ENCODE data around the gene VEGFA. TPM values are rescaled to one million over a fixed set of nuclear protein-coding genes. Genes with fewer than 3 reads are reported as not detected.

The VEGFA gene
- total RNA-seq, 1 donor from 2014 or later = 136 TPM

DNA sequence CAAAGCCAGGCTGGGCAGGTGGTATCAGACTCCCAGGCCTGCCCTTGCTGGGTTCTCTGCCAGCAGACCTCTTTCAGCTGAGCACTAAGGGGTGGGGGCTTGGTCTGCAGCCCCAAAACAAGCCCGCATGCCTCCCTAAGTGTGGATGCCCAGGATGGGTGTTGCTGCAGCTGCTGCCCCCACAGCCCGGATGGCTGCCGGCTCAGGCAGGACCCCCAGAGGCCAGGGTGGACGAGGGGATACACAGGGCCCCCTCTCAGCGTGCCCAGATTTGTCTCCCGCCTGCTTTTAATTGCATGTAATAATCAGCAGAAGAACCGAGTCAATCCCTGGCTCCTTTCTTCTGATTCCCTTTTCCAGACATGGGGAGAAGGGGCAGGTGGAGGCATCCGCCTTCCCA lies 60.8 kb downstream of the VEGFA start:
- Mint-ChIP-seq H3K36me3 (no peaks in the 10 kb centered on the region), H3K9me3 (no peaks in the 10 kb centered on the region), H3K27ac (no peak overlapping the region), H3K27me3 (no peaks in the 10 kb centered on the region), H3K4me3 (no peak overlapping the region), H3K4me1 (ENCODE audit: unreplicated experiment) (peaks cover 16% of the 10 kb centered on the region)
- TF ChIP-seq, protein P1, sequence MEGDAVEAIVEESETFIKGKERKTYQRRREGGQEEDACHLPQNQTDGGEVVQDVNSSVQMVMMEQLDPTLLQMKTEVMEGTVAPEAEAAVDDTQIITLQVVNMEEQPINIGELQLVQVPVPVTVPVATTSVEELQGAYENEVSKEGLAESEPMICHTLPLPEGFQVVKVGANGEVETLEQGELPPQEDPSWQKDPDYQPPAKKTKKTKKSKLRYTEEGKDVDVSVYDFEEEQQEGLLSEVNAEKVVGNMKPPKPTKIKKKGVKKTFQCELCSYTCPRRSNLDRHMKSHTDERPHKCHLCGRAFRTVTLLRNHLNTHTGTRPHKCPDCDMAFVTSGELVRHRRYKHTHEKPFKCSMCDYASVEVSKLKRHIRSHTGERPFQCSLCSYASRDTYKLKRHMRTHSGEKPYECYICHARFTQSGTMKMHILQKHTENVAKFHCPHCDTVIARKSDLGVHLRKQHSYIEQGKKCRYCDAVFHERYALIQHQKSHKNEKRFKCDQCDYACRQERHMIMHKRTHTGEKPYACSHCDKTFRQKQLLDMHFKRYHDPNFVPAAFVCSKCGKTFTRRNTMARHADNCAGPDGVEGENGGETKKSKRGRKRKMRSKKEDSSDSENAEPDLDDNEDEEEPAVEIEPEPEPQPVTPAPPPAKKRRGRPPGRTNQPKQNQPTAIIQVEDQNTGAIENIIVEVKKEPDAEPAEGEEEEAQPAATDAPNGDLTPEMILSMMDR (conservative IDR thresholded peaks at IDR 0.05) = no peak
- no peak for DNase-seq (ENCODE audit: extremely low spot score, unreplicated experiment)

DNA sequence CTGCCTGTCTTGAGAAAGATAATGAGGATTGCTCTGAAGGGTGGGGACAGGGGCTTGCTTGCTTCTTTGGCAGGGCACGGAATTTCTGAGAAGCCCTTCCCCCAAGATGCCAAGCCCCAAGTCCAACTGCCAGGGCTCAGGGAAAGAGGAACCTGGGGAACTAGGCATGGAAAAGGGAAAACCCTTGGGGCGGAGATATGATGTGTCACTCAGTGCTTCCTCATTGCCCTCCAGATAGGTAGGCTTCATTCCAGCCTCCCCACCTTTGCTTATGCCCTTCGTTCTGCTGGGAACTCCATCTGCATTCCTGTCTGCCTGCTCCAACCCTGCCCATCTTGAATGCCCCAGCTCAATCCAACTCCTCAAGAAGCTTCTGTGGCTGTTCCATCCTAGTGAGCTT lies 61.2 kb downstream of the VEGFA start:
- TF ChIP-seq, protein P1 (conservative IDR thresholded peaks at IDR 0.05) = no peak
- Mint-ChIP-seq H3K4me1 (ENCODE audit: unreplicated experiment) (peaks cover 16% of the 10 kb centered on the region), H3K36me3 (no peaks in the 10 kb centered on the region), H3K4me3 (no peak overlapping the region), H3K9me3 (no peaks in the 10 kb centered on the region), H3K27ac (no peak overlapping the region), H3K27me3 (no peaks in the 10 kb centered on the region)
- no peak for DNase-seq (ENCODE audit: extremely low spot score, unreplicated experiment)

GRCh38 chr6:43833223-43833995 lies 63.4 kb downstream of the VEGFA start:
- Mint-ChIP-seq H3K36me3 (no peaks in the 10 kb centered on the region), H3K27me3 (no peaks in the 10 kb centered on the region), H3K27ac (no peak overlapping the region), H3K4me1 (ENCODE audit: unreplicated experiment) (peaks cover 30% of the 10 kb centered on the region), H3K9me3 (no peaks in the 10 kb centered on the region), H3K4me3 (no peak overlapping the region)
- TF ChIP-seq, protein P1 (conservative IDR thresholded peaks at IDR 0.05) = no peak
- no peak for DNase-seq (ENCODE audit: extremely low spot score, unreplicated experiment)

DNA sequence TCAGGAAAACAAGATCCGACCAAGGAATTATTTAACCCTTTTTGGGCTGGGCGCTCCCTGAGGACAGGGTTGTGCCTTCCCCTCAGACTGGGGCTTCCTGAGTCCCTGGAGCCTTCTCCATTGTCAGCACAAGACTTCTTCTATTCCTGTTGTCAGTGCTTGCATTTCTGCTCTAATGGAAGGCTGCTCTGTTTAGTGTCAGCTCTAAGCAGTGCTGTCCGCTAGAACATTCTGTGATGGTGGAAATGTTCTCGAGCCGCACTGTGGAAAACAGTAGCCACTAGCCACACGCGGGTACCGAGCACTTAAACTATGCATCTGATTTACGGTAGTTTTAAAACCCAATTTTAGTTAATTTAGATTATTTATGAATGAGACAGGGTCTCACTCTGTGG lies 64.0 kb downstream of the VEGFA start:
- no peaks in the 10 kb centered on the region for H3K36me3 Mint-ChIP-seq
- no peak overlapping the region for H3K27ac Mint-ChIP-seq
- H3K9me3 Mint-ChIP-seq = no peaks in the 10 kb centered on the region
- no peak overlapping the region for H3K4me3 Mint-ChIP-seq
- TF ChIP-seq, protein P1 (conservative IDR thresholded peaks at IDR 0.05) = no peak
- H3K27me3 Mint-ChIP-seq = no peaks in the 10 kb centered on the region
- peaks cover 30% of the 10 kb centered on the region for H3K4me1 Mint-ChIP-seq (ENCODE audit: unreplicated experiment)
- DNase-seq (ENCODE audit: extremely low spot score, unreplicated experiment) = no peak

GRCh38 chr6:43834528-43835155 lies 64.6 kb downstream of the VEGFA start:
- no peak overlapping the region for H3K27ac Mint-ChIP-seq

More at GRCh38 chr6:43834528-43835155, 64.6 kb downstream of the VEGFA start:
- Mint-ChIP-seq H3K36me3 (no peaks in the 10 kb centered on the region), H3K9me3 (no peaks in the 10 kb centered on the region), H3K4me1 (ENCODE audit: unreplicated experiment) (peaks cover 30% of the 10 kb centered on the region), H3K27me3 (no peaks in the 10 kb centered on the region), H3K4me3 (no peak overlapping the region)
- TF ChIP-seq, protein P1 (conservative IDR thresholded peaks at IDR 0.05) = no peak
- DNase-seq (ENCODE audit: extremely low spot score, unreplicated experiment) = no peak

All from type B pancreatic cell (in vitro differentiated cells).